CD4-positive, alpha-beta T cell treated with Interleukin-15 for 1 hour (primary cell): ENCODE data around the gene KCNT2.
"Not testable (repeated sequence)": the region's sequence is repeated elsewhere in the genome, so short reads cannot be mapped to it uniquely, and the experiment has no call there.

Source experiments
- DNase-seq: peaks from one replicate; pipeline ENCODE4 v3.0.0-alpha.2; 2020

KCNT2 gene

DNA sequence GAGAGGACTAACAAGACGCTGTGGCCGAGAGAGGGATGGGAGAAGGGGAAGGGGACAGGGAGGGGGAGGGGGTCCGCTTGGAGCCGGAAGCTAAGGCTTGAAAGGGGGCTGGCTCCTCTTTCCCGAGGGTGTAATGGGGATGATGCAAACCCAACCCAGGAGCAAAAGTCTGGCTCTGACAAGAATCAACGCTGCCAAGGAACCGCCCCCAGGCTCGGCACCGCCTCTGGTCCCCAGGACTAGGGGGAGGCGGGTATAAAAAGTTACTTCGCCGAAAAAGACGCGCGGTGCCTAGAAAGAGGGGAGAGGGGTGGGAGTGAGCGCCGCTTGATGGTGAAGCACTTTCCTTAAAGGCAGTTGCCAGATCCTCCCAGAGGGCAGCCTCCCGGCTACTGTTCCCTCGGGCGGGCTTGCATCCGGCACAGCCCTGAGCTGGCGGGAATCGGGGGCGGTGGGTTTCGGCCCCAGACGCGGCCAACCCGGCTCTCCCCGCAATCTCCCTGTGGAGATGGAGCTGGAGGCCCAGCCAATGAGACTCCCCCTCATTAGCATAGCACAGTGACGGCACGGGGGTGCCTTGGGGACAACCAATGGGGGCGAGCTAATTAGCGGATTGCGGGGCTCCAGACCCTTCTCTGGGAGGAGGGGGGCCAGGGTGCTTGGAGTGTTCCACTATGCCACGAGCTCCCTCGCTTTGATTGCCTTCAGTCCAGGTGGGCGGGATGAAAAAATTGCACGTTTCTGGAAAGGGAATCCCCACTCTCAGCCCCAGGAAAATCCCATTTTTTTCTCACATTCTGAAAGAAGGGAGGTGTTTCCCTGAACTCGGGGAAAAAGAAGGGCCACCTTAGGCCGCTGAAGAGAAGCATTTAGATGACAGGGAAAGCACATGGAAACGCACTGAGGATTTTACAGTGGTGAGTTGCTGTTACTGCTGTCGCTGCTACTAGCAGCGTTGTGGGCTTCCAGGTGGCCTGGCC, at the start of gene KCNT2:
Gene KCNT2 (minus strand): TSS at position 51 of the 980 bp plus-strand sequence. CDS start 131 bp downstream, outside the sequence.
- no peak for DNase-seq

GRCh38 chr1:196655494-196655893, 47.3 kb upstream of the KCNT2 start:
- DNase-seq, result no peak

DNA sequence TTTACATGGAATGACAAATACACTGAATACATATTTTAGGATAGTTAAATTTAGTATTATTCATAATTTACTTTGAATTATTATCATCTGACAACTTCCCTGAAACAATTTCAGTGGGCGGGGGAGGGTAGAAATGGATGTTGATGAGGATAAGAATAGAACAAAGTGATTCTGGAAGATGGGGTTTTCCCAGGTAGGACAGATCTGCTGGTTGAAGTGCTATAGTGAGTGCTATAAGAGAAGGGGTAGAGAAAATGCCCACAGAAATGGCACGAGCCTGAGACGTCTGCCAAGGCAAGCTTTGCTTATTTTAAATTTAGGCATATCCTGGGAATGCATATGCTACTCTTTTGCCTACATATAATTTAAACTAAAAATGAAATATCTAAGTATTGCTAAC, 46.8 kb upstream of the KCNT2 start:
- no peak for DNase-seq

DNA sequence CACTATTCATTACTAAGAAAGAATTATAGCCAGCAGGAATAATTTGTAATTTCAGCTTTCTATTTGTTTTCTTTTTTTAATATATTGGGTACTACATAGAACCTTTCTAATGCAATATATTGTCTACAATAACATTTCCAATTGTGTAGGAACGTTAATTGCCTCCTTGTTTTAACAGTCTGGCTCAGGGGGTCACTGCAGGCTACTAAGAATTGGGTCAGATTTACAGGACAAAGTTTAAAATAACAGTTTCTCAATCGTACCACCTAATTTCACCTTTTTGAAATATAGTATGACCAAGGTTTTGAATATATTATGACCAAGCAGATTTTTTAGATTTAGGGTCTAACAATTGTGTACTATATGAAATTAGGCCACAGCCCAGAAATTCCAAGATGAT, 46.0 kb upstream of the KCNT2 start:
- no peak for DNase-seq

GRCh38 chr1:196651637-196652215, 43.5 kb upstream of the KCNT2 start, which contains the start of gene CFH:
Gene CFH (plus strand): TSS chr1:196652043. CDS start chr1:196652118, 75 bp downstream.
- DNase-seq, result no peak

GRCh38 chr1:196651079-196651478, 42.8 kb upstream of the KCNT2 start:
- no peak for DNase-seq

DNA sequence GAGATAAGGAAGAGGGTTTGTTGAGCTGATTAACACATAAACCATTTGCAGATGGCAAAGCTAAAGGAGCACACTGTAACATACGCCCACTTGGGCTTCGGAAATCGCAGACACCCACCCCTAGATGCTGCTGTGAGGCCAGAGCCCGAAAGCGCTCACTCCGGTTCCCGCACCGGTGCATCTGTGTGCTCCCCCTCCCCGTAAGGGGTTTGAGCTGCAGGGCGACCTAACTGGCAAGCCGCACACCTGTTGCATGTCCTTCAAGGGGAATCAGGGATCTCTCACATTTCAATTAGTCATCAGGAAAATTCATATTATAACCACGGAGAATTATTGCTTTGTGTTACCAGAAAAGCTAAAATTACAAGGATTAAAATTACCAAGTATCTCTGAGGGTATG, 42.2 kb upstream of the KCNT2 start:
- DNase-seq, result no peak

GRCh38 chr1:196649990-196650389, 41.8 kb upstream of the KCNT2 start:
- DNase-seq, result no peak

DNA sequence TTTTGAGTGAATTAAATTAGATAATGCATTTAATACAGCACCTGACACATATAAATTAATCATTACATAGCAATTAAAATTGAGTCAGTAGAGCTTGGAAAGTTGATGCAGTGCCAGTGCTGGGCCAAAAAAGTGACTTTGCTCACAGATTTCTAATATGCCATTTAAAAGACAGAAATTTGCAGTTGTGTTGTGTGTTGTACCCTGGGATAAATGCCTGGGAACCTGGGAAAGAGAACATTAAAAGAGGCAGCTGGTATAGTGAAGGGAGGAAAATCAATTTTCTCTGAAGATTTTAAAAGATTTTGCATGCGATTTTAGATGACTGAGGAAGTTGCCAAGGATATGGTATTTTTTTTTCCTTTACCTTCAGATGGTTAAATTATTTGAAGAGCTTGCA, 32.7 kb upstream of the KCNT2 start:
- no peak for DNase-seq

DNA sequence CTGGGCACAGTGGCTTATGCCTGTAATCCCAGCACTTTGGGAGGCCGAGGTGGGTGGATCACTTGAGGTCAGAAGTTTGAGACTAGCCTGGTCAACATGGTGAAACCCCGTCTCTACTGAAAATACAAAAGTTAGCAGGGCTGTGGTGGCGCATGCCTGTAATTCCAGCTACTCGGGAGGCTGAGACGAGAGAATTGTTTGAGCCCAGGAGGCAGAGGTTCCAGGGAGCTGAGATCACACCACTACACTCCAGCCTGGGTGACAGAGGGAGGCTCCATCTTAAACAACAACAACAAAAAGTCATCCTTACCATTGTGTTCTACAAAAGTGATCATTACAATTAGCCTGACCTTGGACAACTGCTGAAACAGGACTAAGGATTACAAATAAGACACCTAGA, 31.1 kb upstream of the KCNT2 start:
- not testable (repeated sequence) for DNase-seq

DNA sequence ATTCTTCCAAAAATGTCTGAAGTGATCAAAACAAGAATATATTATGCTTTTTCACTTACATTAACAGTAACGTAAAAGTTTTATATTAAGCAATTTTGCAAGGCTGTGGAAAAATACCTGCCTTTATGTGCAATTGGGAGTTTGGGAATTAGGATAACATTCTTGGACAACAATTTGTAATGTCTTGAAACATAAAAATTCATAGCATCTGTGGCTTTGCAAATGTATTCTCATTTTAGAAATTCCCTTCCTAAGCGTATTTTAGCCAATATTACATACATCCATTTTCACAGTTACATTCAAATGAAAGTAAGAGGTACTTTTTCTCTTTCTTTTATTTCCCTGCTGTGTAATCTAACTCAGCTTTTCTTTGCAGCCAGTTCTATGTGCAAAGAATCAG, 30.2 kb upstream of the KCNT2 start:
- no peak for DNase-seq

DNA sequence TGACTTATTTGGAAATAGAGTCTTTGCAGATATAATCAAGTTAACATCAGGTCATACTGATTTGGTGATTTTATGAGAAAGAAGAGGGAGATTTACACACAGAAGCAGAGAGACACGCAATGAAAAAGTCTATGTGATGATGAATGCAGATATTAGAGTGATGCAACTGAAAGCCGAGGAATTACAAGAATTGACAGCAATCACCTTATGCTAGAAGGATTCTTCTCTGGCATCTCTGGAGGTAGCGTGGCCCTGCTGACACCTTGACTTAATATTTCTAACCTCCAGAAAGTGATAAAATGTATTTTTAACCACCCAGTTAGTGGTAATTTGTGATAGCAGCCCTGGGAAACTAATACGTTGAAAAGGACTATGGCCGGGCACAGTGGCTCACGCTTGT, 29.4 kb upstream of the KCNT2 start:
- no peak for DNase-seq

DNA sequence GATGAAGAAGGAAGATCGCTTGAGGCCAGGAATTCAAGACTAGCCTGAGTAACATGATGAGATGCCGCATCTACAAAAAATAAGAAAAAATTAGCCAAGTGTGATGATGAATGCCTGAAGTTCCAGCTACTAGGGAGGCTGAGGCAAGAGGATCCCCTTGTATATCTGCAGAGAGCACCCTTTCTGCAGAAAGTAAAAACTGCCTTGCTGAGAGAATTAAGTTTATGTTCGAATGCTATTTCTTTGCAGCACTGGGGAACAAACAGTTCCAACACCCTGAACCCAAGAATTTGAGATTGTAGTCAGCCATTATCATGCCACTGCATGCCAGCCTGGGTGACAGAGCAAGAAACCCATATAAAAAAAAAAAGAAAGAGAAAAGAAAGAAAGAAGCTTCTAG, 20.6 kb upstream of the KCNT2 start:
- no peak for DNase-seq

- no peak for DNase-seq
These were observed 14.8 kb upstream of the KCNT2 start for GRCh38 chr1:196623079-196623478.

GRCh38 chr1:196619721-196620120, 11.5 kb upstream of the KCNT2 start:
- DNase-seq, result no peak

GRCh38 chr1:196611873-196612272, 3.6 kb upstream of the KCNT2 start:
- DNase-seq, result no peak

DNA sequence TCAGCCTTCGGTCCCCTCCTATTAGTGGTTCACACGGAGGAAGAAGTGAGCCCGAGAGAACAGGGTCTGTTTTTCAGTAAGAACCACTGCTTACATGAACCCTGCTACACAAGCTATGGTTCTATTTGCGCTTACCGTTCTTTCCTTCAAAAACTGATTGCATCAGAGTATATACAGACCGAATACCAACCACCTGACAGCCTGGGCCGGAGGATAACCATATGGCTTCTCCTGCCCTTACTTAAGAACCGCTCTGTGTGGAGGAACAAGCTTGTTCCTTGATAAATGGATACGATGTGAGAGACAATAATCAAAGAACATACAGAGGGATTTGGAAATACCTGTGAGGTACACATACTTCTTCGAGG, 1.1 kb upstream of the KCNT2 start:
- DNase-seq, result no peak

DNA sequence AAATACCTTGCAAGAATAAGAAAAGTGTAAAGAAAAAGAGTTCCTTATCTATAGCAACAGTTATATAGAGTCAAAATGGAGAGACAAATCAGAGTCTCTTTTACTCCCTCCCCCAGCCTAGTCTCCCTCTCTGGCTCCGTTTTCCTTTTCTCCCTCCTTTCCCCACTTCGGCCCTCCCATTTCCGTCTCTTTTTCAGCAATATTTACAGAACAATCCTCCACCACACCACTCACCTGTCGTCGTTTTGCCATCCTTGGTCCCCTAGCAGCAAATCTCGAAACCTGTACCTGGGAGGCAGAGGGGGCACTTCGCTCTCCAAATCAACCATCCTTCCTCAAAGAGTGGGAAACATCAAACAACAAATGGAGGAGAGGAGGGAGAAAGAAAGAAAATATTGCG, 259 bp downstream of the KCNT2 start:
- DNase-seq, result no peak

- no peak for DNase-seq
These were observed 4.6 kb downstream of the KCNT2 start for GRCh38 chr1:196603651-196604050.

DNA sequence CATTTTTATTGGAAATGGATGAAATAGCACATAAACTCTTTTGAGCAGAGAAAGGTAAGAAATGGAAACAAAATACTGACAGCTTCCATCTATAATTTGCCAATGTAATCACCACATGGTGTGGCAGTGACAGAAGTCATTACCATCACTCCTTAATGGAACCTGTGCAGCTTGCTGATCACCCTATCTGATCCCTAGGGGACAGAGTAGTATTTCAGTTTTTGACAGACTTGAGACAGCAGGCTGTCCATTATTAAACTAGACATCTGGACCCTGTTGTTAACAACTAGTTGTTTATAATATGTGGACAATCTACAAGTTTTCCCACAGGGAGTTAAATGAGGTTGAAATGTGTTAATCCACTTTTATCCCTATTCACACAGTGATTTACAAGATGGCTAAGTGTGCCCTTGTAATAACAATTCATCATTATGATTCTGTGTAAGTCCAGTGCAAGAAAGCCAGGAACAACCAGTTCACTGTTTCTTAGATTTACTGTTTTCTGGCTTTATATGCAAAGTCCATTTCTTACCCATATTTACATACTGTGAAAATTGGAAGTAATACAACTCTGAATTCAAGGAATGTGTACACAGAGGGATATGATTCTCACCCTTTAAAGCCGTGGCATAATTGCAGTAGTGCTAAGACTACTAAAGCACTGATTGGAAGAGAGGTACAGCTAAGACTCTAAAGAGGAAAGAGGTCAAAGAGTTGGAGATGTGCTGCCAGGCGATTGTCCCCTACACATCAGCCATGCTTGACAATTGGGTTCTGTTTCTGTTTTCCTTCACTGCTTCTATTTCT, 9.1 kb downstream of the KCNT2 start:
- no peak for DNase-seq

- no peak for DNase-seq
These were observed 13.5 kb downstream of the KCNT2 start for GRCh38 chr1:196594700-196595099.

DNA sequence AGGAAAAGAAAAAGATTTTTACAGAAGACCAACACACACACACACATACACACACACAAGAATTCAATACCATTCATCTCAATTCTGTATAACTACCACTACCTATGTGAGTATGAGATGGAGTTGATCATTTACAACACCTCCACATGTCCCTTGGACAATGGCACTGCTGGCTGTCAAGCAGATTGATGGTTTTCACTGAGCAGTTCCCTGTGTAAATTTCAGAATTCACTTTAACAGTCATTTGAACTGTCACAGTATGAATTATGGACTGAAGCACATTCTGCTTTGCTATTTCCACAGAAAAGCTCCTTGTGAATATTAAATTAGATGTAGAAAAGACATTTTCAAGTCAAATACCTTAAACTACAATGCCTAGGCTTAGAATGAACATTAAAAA, 14.3 kb downstream of the KCNT2 start:
- no peak for DNase-seq

DNA sequence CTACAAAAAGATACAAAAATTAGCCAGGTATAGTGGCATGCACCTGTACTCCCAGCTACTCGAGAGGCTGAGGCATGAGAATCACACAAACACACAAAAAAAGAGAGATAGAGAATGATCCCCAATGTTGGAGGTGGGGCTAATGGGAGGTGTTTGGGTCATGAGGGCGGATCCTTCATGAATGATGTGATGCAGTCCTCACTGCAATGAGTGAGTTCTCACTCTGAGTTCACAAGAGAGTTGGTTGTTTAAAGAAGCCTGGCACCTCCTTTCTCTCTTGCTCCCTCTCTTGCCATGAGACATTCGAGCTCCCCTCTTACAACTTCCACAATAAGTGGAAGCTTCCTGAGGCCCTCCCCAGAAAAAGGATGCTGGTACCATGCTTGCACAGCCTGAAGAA, 17.3 kb downstream of the KCNT2 start:
- no peak for DNase-seq
